ENCODE results near the gene HLA-DOB. TPM values are rescaled to one million over a fixed set of nuclear protein-coding genes. Genes with fewer than 3 reads are reported as not detected.

Gene HLA-DOB
- total and polyA plus RNA-seq, 2 of the 13 experiments (the other 11 are each of a cell fraction or from before 2014, with no cell fraction given) = not detected

DNA sequence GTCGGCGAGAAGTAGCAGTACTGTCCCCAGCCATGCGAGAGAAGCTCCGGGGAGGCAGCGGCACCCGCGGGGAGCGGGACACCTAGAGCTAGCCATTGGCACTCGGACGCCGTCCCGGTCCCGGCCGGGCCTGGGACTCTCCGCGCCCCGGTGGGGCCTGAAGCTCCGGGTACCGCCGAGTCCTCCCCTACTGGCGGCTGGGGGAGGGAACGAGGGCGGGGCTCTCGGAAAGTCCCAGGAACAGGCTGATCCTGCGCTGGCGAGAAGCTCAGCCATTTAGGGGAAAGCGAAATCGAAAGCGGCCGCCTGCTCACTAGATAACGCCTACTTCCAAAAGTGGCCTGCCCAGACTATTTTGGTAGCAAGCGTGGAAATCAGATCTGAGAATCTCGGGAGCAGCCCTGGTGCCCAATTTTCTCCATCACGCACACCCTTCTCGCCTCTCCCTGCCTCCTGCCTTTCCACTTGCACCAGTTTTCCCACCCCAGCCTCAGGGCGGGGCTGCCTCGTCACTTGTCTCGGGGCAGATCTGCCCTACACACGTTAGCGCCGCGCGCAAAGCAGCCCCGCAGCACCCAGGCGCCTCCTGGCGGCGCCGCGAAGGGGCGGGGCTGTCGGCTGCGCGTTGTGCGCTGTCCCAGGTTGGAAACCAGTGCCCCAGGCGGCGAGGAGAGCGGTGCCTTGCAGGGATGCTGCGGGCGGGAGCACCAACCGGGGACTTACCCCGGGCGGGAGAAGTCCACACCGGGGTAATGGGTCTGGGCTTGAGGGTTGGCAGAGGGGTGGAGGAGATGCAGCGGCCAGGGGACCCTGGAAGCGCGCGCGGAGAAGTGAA lies 37.0 kb upstream of the HLA-DOB start, which contains the start of the genes PSMB9 and TAP1 (continued):
- TF ChIP-seq FLYWCH1 (CRISPR knock-in tag; IDR thresholded peaks at IDR 0.05) (no peak), SCMH1 (CRISPR knock-in tag; IDR thresholded peaks at IDR 0.05; ENCODE audit: borderline replicate concordance) (no peak), ZHX1 (CRISPR knock-in tag; IDR thresholded peaks at IDR 0.05; ENCODE audit: low read depth) (no peak), ZBTB3 (CRISPR knock-in tag; IDR thresholded peaks at IDR 0.05; ENCODE audit: borderline replicate concordance, low read depth) (no peak), SMAD9 (CRISPR knock-in tag; IDR thresholded peaks at IDR 0.05) (0 out of 2 replicates have a peak, but pooled peaks have one; percentile 26), HDAC2 (CRISPR knock-in tag; IDR thresholded peaks at IDR 0.05) (peak; percentile 70; the same call in 1 of the 2 replicates), DMAP1 (CRISPR knock-in tag; IDR thresholded peaks at IDR 0.05) (no peak; the same call in 1 of the 2 replicates), ZNF782 (CRISPR knock-in tag; IDR thresholded peaks at IDR 0.05; ENCODE audit: borderline replicate concordance) (no peak), BORCS8-MEF2B (CRISPR knock-in tag; IDR thresholded peaks at IDR 0.05) (peak; percentile 73), PTBP1 (IDR thresholded peaks at IDR 0.05; ENCODE audit: low read depth, low read length, poor library complexity, severe bottlenecking) (no peak), CENPT (CRISPR knock-in tag; IDR thresholded peaks at IDR 0.05; ENCODE audit: low read depth) (no peak), ATRX (CRISPR knock-in tag; IDR thresholded peaks at IDR 0.05; ENCODE audit: borderline replicate concordance) (no peak), SRY (CRISPR knock-in tag; IDR thresholded peaks at IDR 0.05) (no peak), NKX3-1 (CRISPR knock-in tag; IDR thresholded peaks at IDR 0.05) (peak; percentile 82), CCDC6 (CRISPR knock-in tag; IDR thresholded peaks at IDR 0.05) (peak; percentile 69), RFXANK (CRISPR knock-in tag; IDR thresholded peaks at IDR 0.05) (peak; percentile 100)
- TF ChIP-seq, protein P1, sequence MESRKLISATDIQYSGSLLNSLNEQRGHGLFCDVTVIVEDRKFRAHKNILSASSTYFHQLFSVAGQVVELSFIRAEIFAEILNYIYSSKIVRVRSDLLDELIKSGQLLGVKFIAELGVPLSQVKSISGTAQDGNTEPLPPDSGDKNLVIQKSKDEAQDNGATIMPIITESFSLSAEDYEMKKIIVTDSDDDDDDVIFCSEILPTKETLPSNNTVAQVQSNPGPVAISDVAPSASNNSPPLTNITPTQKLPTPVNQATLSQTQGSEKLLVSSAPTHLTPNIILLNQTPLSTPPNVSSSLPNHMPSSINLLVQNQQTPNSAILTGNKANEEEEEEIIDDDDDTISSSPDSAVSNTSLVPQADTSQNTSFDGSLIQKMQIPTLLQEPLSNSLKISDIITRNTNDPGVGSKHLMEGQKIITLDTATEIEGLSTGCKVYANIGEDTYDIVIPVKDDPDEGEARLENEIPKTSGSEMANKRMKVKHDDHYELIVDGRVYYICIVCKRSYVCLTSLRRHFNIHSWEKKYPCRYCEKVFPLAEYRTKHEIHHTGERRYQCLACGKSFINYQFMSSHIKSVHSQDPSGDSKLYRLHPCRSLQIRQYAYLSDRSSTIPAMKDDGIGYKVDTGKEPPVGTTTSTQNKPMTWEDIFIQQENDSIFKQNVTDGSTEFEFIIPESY (CRISPR knock-in tag; IDR thresholded peaks at IDR 0.05) = peak; percentile 46; the same call in 1 of the 2 replicates
- TF ChIP-seq, protein P2, sequence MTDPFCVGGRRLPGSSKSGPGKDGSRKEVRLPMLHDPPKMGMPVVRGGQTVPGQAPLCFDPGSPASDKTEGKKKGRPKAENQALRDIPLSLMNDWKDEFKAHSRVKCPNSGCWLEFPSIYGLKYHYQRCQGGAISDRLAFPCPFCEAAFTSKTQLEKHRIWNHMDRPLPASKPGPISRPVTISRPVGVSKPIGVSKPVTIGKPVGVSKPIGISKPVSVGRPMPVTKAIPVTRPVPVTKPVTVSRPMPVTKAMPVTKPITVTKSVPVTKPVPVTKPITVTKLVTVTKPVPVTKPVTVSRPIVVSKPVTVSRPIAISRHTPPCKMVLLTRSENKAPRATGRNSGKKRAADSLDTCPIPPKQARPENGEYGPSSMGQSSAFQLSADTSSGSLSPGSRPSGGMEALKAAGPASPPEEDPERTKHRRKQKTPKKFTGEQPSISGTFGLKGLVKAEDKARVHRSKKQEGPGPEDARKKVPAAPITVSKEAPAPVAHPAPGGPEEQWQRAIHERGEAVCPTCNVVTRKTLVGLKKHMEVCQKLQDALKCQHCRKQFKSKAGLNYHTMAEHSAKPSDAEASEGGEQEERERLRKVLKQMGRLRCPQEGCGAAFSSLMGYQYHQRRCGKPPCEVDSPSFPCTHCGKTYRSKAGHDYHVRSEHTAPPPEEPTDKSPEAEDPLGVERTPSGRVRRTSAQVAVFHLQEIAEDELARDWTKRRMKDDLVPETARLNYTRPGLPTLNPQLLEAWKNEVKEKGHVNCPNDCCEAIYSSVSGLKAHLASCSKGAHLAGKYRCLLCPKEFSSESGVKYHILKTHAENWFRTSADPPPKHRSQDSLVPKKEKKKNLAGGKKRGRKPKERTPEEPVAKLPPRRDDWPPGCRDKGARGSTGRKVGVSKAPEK (CRISPR knock-in tag; IDR thresholded peaks at IDR 0.05; ENCODE audit: borderline replicate concordance) = no peak

Measured in HepG2 (cell line).